HepG2 (cell line): ENCODE results near the gene ZNF606. TPM values are rescaled to one million over a fixed set of nuclear protein-coding genes. Genes with fewer than 3 reads are reported as not detected.

ENCODE experiments used
- AGO1 ChIP-seq: fragments of 200-400 bp; formaldehyde crosslinking; IDR thresholded peaks from 2 replicates; pipeline ENCODE4 v1.6.1; 2017; ENCODE audit warnings: mild to moderate bottlenecking, low read depth, low read length, moderate library complexity; ENCODE audit not compliant: poor library complexity, severe bottlenecking
- ARID2 ChIP-seq: sonication (generic); formaldehyde crosslinking; IDR thresholded peaks from 2 replicates; pipeline ENCODE4 v1.8.1; 2022; ENCODE audit warnings: mild to moderate bottlenecking, missing genetic modification reagents, borderline replicate concordance
- ATRX ChIP-seq: sonication (generic); formaldehyde crosslinking; IDR thresholded peaks from 2 replicates; pipeline ENCODE4 v1.4.0; 2020; ENCODE audit warnings: missing genetic modification reagents, borderline replicate concordance
- BATF2 ChIP-seq: sonication (generic); formaldehyde crosslinking; IDR thresholded peaks from 2 replicates; pipeline ENCODE4 v1.8.0; 2022; ENCODE audit warnings: mild to moderate bottlenecking, missing genetic modification reagents, moderate library complexity
- BCLAF1 ChIP-seq: fragments of 450-650 bp; IDR thresholded peaks from 2 replicates; pipeline ENCODE4 v1.6.1; 2017; ENCODE audit warnings: mild to moderate bottlenecking
- CAMTA2 ChIP-seq: sonication (generic); formaldehyde crosslinking; IDR thresholded peaks from 2 replicates; pipeline ENCODE4 v1.4.0; 2020; ENCODE audit warnings: mild to moderate bottlenecking, missing genetic modification reagents, borderline replicate concordance
- DR1 ChIP-seq: sonication (generic); formaldehyde crosslinking; IDR thresholded peaks from 2 replicates; pipeline ENCODE4 v1.8.0; 2021; ENCODE audit warnings: mild to moderate bottlenecking, missing genetic modification reagents, inconsistent platforms
- FOXM1 ChIP-seq: sonication (generic); formaldehyde crosslinking; IDR thresholded peaks from 2 replicates; pipeline ENCODE4 v1.5.0; 2020; ENCODE audit warnings: missing genetic modification reagents
- HMGA1 ChIP-seq: sonication (generic); formaldehyde crosslinking; conservative IDR thresholded peaks from 2 replicates; pipeline ENCODE4 v1.4.0; 2020; ENCODE audit warnings: missing genetic modification reagents
- NCOA5 ChIP-seq: sonication (generic); formaldehyde crosslinking; IDR thresholded peaks from 2 replicates; pipeline ENCODE4 v1.4.0; 2020; ENCODE audit warnings: missing genetic modification reagents
- PAX8 ChIP-seq: sonication (generic); formaldehyde crosslinking; IDR thresholded peaks from 2 replicates; pipeline ENCODE4 v1.8.0; 2022; ENCODE audit warnings: mild to moderate bottlenecking, missing genetic modification reagents, borderline replicate concordance
- PHF20 ChIP-seq: sonication (generic); formaldehyde crosslinking; IDR thresholded peaks from 2 replicates; pipeline ENCODE4 v1.5.0; 2020; ENCODE audit warnings: mild to moderate bottlenecking, missing genetic modification reagents
- PITX1 ChIP-seq: sonication (generic); formaldehyde crosslinking; IDR thresholded peaks from 2 replicates; pipeline ENCODE4 v1.5.1; 2020; ENCODE audit warnings: mild to moderate bottlenecking, missing genetic modification reagents
- RBFOX2 ChIP-seq: fragments of 200-400 bp; formaldehyde crosslinking; IDR thresholded peaks from 2 replicates; pipeline ENCODE4 v1.6.1; 2017; ENCODE audit warnings: low read depth, mild to moderate bottlenecking, low read length
- RCOR2 ChIP-seq: IDR thresholded peaks from 2 replicates; pipeline ENCODE4 v1.6.1; 2016; ENCODE audit warnings: missing biosample characterization, missing genetic modification reagents
- SMARCC2 ChIP-seq: fragments of 450-650 bp; IDR thresholded peaks from 2 replicates; pipeline ENCODE4 v1.6.1; 2017; ENCODE audit warnings: antibody characterized with exemption, mild to moderate bottlenecking
- SRSF9 ChIP-seq: fragments of 200-400 bp; formaldehyde crosslinking; IDR thresholded peaks from 2 replicates; pipeline ENCODE4 v1.6.1; 2018; ENCODE audit warnings: borderline replicate concordance, mild to moderate bottlenecking, low read depth, low read length; ENCODE audit not compliant: insufficient read depth, poor library complexity, severe bottlenecking
- TCF7L2 ChIP-seq: IDR thresholded peaks from 2 replicates; pipeline ENCODE4 v1.6.1; 2011; ENCODE audit warnings: mild to moderate bottlenecking, low read depth, low read length, moderate library complexity
- U2AF1 ChIP-seq: fragments of 200-400 bp; formaldehyde crosslinking; optimal IDR thresholded peaks from 2 replicates; pipeline ENCODE3; 2017; ENCODE audit warnings: mild to moderate bottlenecking, low read depth, low read length
- ZNF121 ChIP-seq: sonication (generic); formaldehyde crosslinking; IDR thresholded peaks from 2 replicates; pipeline ENCODE4 v1.5.0; 2020; ENCODE audit warnings: mild to moderate bottlenecking, missing genetic modification reagents
- ZNF260 ChIP-seq: sonication (generic); formaldehyde crosslinking; IDR thresholded peaks from 2 replicates; pipeline ENCODE4 v1.4.0; 2020; ENCODE audit warnings: missing genetic modification reagents, low read depth, mild to moderate bottlenecking, borderline replicate concordance
- ZNF30 ChIP-seq: sonication (generic); formaldehyde crosslinking; IDR thresholded peaks from 2 replicates; pipeline ENCODE4 v1.5.0; 2020; ENCODE audit warnings: mild to moderate bottlenecking, missing genetic modification reagents
- ZNF564 ChIP-seq: sonication (generic); formaldehyde crosslinking; IDR thresholded peaks from 2 replicates; pipeline ENCODE4 v1.8.1; 2023; ENCODE audit warnings: mild to moderate bottlenecking, missing genetic modification reagents
- ZNF615 ChIP-seq: sonication (generic); formaldehyde crosslinking; IDR thresholded peaks from 2 replicates; pipeline ENCODE4 v1.5.0; 2020; ENCODE audit warnings: mild to moderate bottlenecking, missing genetic modification reagents, borderline replicate concordance
- ZNF674 ChIP-seq: sonication (generic); formaldehyde crosslinking; IDR thresholded peaks from 2 replicates; pipeline ENCODE4 v1.5.0; 2020; ENCODE audit warnings: low read depth, mild to moderate bottlenecking, missing genetic modification reagents
- ZNF768 ChIP-seq: sonication (generic); formaldehyde crosslinking; IDR thresholded peaks from 2 replicates; pipeline ENCODE4 v1.4.0; 2020; ENCODE audit warnings: missing genetic modification reagents
- ZNF816 ChIP-seq: sonication (generic); formaldehyde crosslinking; IDR thresholded peaks from 2 replicates; pipeline ENCODE4 v1.8.0; 2022; ENCODE audit warnings: missing genetic modification reagents, mild to moderate bottlenecking, borderline replicate concordance
- polyA plus RNA-seq, 8 experiments: library from polyadenylated mRNA; depleted of rRNA in 3 of 8; stranded (reverse) in 7 of 8; unstranded in 1 of 8; fragments of >200 nt; fragmentation: Illumina TruSeq in 4 of 8; extraction: Trizol in 4 of 8; gene quantifications; 2 replicates each; pipeline versions ENCODE4 v1.2.1 to v1.2.3, GENCODE V29; 2011 to 2016; ENCODE audit warnings: low read depth in 4 of 8, missing spikeins in 1 of 8, mixed read lengths in 1 of 8; ENCODE audit not compliant: insufficient read depth in 1 of 8
- total RNA-seq, 5 experiments: library from RNA; depleted of rRNA; stranded (reverse); fragments of >200 nt; fragmentation: Illumina TruSeq; extraction: Trizol; gene quantifications; 2 replicates each; pipeline ENCODE4 v1.2.3, GENCODE V29; 2016; ENCODE audit warnings: low read depth in 1 of 5

ZNF606 gene
- total and polyA plus RNA-seq, 2 of the 13 experiments (the other 11 are each of a cell fraction or from before 2014, with no cell fraction given), result 4.2 to 14.8 TPM

- TF ChIP-seq DR1, result no peak; the same call in 1 of the 2 replicates
- no peak; the same call in none of the 2 replicates for TF ChIP-seq ZNF768
- TF ChIP-seq PITX1 (CRISPR knock-in tag), result peak; percentile 76
- TF ChIP-seq NCOA5 (CRISPR knock-in tag), result no peak
- no peak for TF ChIP-seq ZNF260 (CRISPR knock-in tag)
- 0 out of 2 replicates have a peak, but pooled peaks have one; percentile 44 for TF ChIP-seq ARID2 (CRISPR knock-in tag)
- TF ChIP-seq SRSF9, result no peak
- TF ChIP-seq AGO1, result no peak
- TF ChIP-seq ZNF816, result no peak
- no peak for TF ChIP-seq FOXM1 (CRISPR knock-in tag)
- TF ChIP-seq PHF20 (CRISPR knock-in tag), result peak; percentile 86
- peak; percentile 84 for TF ChIP-seq RCOR2 (CRISPR knock-in tag)
- TF ChIP-seq ATRX (CRISPR knock-in tag), result no peak
- TF ChIP-seq ZNF564, result peak; percentile 85; the same call in 1 of the 2 replicates
- TF ChIP-seq TCF7L2, result no peak
- TF ChIP-seq CAMTA2 (CRISPR knock-in tag), result 0 out of 2 replicates have a peak, but pooled peaks have one; percentile 63
- TF ChIP-seq ZNF30 (CRISPR knock-in tag), result 0 out of 2 replicates have a peak, but pooled peaks have one; percentile 89
- TF ChIP-seq PAX8, result 0 out of 2 replicates have a peak, but pooled peaks have one; percentile 50
- no peak for TF ChIP-seq BATF2 (CRISPR knock-in tag)
- no peak for TF ChIP-seq HMGA1 (CRISPR knock-in tag)
- TF ChIP-seq U2AF1, result no peak
- TF ChIP-seq RBFOX2, result peak; percentile 98
- TF ChIP-seq SMARCC2, result no peak
- 0 out of 2 replicates have a peak, but pooled peaks have one; percentile 54 for TF ChIP-seq ZNF121 (CRISPR knock-in tag)
- TF ChIP-seq ZNF674 (CRISPR knock-in tag), result peak; percentile 89; the same call in 1 of the 2 replicates
- TF ChIP-seq BCLAF1, result no peak
- TF ChIP-seq ZNF615 (CRISPR knock-in tag), result no peak
Measured at GRCh38 chr19:58002384-58003173, at the start of gene ZNF606 (continued).
